Bone marrow (tissue), 2 donors: Measurements from ENCODE around the gene FMNL2.

Experiments
- DNase-seq, 2 donors: peaks; one replicate each; lab custom pipeline; 2025; lab: John Stamatoyannopoulos, UW

The FMNL2 gene

GRCh38 chr2:152426801-152427200, 91.8 kb downstream of the FMNL2 start:
- DNase-seq = no peak

- DNase-seq = no peak
Observed at GRCh38 chr2:152427902-152428301, 92.9 kb downstream of the FMNL2 start.

- no peak for DNase-seq
Observed at GRCh38 chr2:152428800-152429582, 94.0 kb downstream of the FMNL2 start.

- DNase-seq = no peak
Observed at GRCh38 chr2:152430876-152431275, 95.9 kb downstream of the FMNL2 start.

GRCh38 chr2:152431370-152432098, 96.6 kb downstream of the FMNL2 start:
- DNase-seq = no peak

GRCh38 chr2:152432206-152432653, 97.3 kb downstream of the FMNL2 start:
- no peak for DNase-seq

- DNase-seq = no peak
Observed at GRCh38 chr2:152432765-152433164, 97.8 kb downstream of the FMNL2 start.

GRCh38 chr2:152433289-152433688, 98.3 kb downstream of the FMNL2 start:
- DNase-seq = no peak

GRCh38 chr2:152433791-152434190, 98.8 kb downstream of the FMNL2 start:
- no peak for DNase-seq

GRCh38 chr2:152434395-152435182, 99.6 kb downstream of the FMNL2 start:
- DNase-seq = no peak

GRCh38 chr2:152436148-152436547, 101.2 kb downstream of the FMNL2 start:
- no peak for DNase-seq

GRCh38 chr2:152437276-152438108, 102.5 kb downstream of the FMNL2 start:
- no peak for DNase-seq

GRCh38 chr2:152440049-152440448, 105.1 kb downstream of the FMNL2 start:
- no peak for DNase-seq

- DNase-seq = no peak
Observed at GRCh38 chr2:152440460-152440859, 105.5 kb downstream of the FMNL2 start.

GRCh38 chr2:152441961-152442360, 107.0 kb downstream of the FMNL2 start:
- DNase-seq = no peak

GRCh38 chr2:152443771-152444170, 108.8 kb downstream of the FMNL2 start:
- no peak for DNase-seq

GRCh38 chr2:152444448-152444847, 109.5 kb downstream of the FMNL2 start:
- no peak for DNase-seq

- DNase-seq = no peak
Observed at GRCh38 chr2:152445375-152445774, 110.4 kb downstream of the FMNL2 start.

- no peak for DNase-seq
Observed at GRCh38 chr2:152445791-152446201, 110.8 kb downstream of the FMNL2 start.

GRCh38 chr2:152446213-152446612, 111.2 kb downstream of the FMNL2 start:
- DNase-seq = no peak

GRCh38 chr2:152447897-152448296, 112.9 kb downstream of the FMNL2 start:
- no peak for DNase-seq

- no peak for DNase-seq
Observed at GRCh38 chr2:152448606-152449005, 113.6 kb downstream of the FMNL2 start.
